Fibroblast of the aortic adventitia (primary cell): Measurements from ENCODE around the gene DGKG. TPM values are rescaled to one million over a fixed set of nuclear protein-coding genes. Genes with fewer than 3 reads are reported as not detected.

ENCODE experiments used
- DNase-seq: peaks from one replicate; pipeline ENCODE4 v3.0.0-alpha.2; 2010; ENCODE audit warnings: low read depth
- H3K4me3 ChIP-seq: 2 replicates; pipeline ENCODE4 v1.5.1; 2011; ENCODE audit warnings: low read depth, mild to moderate bottlenecking, control low read depth, low read length, moderate library complexity
- CTCF ChIP-seq: IDR thresholded peaks from 2 replicates; pipeline ENCODE4 v1.5.1; 2011; ENCODE audit warnings: mild to moderate bottlenecking, low read length, control low read depth, inconsistent platforms; ENCODE audit not compliant: insufficient read depth
- total RNA-seq: library from RNA; depleted of rRNA; stranded (reverse); fragments of >200 nt; gene quantifications from 2 replicates; pipeline ENCODE4 v1.2.3, GENCODE V29; 2012; ENCODE audit warnings: low replicate concordance

The DGKG gene
- total RNA-seq, 1 donor: 0.27 TPM

- no peak for TF ChIP-seq CTCF
- no peak for DNase-seq
- no peak overlapping the region for H3K4me3 ChIP-seq
Measured at GRCh38 chr3:186164696-186165095, 197.3 kb downstream of the DGKG start.

GRCh38 chr3:186162221-186162620 is 199.8 kb downstream of the DGKG start:
- DNase-seq: no peak
- no peak overlapping the region for H3K4me3 ChIP-seq
- TF ChIP-seq CTCF: no peak

- no peak overlapping the region for H3K4me3 ChIP-seq
- peak; percentile 44 for DNase-seq
- TF ChIP-seq CTCF: no peak
Measured at GRCh38 chr3:186160691-186161243, 201.3 kb downstream of the DGKG start.

GRCh38 chr3:186154641-186155040 is 207.4 kb downstream of the DGKG start:
- DNase-seq: no peak
- no peak overlapping the region for H3K4me3 ChIP-seq
- TF ChIP-seq CTCF: no peak

GRCh38 chr3:186152889-186153292 is 209.1 kb downstream of the DGKG start:
- DNase-seq: no peak
- no peak for TF ChIP-seq CTCF
- H3K4me3 ChIP-seq: no peak overlapping the region

- no peak for DNase-seq
- no peak overlapping the region for H3K4me3 ChIP-seq
- TF ChIP-seq CTCF: no peak
Measured at GRCh38 chr3:186152361-186152798, 209.7 kb downstream of the DGKG start.
